H1 (cell line): ENCODE results near the gene DLX2. TPM values are rescaled to one million over a fixed set of nuclear protein-coding genes. Genes with fewer than 3 reads are reported as not detected.

Experiments used
- BACH1 ChIP-seq: IDR thresholded peaks from 2 replicates; pipeline ENCODE4 v1.6.1; 2012; ENCODE audit warnings: low read length, improper control_type of control experiment
- CHD7 ChIP-seq: fragments of 300-600 bp; sonication (generic); IDR thresholded peaks from 2 replicates; pipeline ENCODE4 v1.7.1; 2012; ENCODE audit warnings: low read length, moderate library complexity, mild to moderate bottlenecking, inconsistent platforms; ENCODE audit not compliant: insufficient replicate concordance
- JUND ChIP-seq: IDR thresholded peaks from 2 replicates; pipeline ENCODE4 v1.6.1; 2011; ENCODE audit warnings: mild to moderate bottlenecking, improper control_type of control experiment, low read length
- KDM4A ChIP-seq: IDR thresholded peaks from one replicate; pipeline ENCODE4 v1.7.1; 2012; ENCODE audit warnings: low read depth, mild to moderate bottlenecking, moderate library complexity, low read length, inconsistent platforms; ENCODE audit not compliant: severe bottlenecking
- PHF8 ChIP-seq: fragments of 200-600 bp; sonication (generic); conservative IDR thresholded peaks from 2 replicates; pipeline ENCODE4 v1.7.1; 2012; ENCODE audit warnings: low read depth, mild to moderate bottlenecking, inconsistent platforms, low read length, moderate library complexity
- SP2 ChIP-seq: IDR thresholded peaks from 2 replicates; pipeline ENCODE4 v1.6.1; 2012; ENCODE audit warnings: mild to moderate bottlenecking, low read length, inconsistent platforms
- SUZ12 ChIP-seq: fragments of 200-600 bp; sonication (generic); IDR thresholded peaks from 2 replicates; pipeline ENCODE4 v1.6.1; 2012; ENCODE audit warnings: mild to moderate bottlenecking, inconsistent platforms, low read length, moderate library complexity, mixed read lengths
- polyA plus RNA-seq, 7 experiments: library from polyadenylated mRNA; depleted of rRNA in 3 of 7; stranded (reverse) in 5 of 7; unstranded in 2 of 7; fragments of >200 nt in 5 of 7; fragments of 200-250 nt in 2 of 7; gene quantifications; 1 replicate in 5 of 7; 2 replicates in 1 of 7; 4 replicates in 1 of 7; pipeline versions ENCODE4 v1.2.1 to v1.2.3, GENCODE V29; 2011 to 2013; ENCODE audit warnings: missing spikeins in 2 of 7, mixed read lengths in 2 of 7
- total RNA-seq: library from RNA; stranded (reverse); fragmentation: NEBNext Ultra II Directional; extraction: Animal tissue kit (Norgen Biotek cat#: 25700); gene quantifications from 2 replicates; pipeline ENCODE4 v1.2.1, GENCODE V29; 2021

The DLX2 gene
- total and polyA plus RNA-seq, 2 of the 8 experiments (the other 6 are each of a cell fraction or from before 2014, with no cell fraction given), result 0.45 TPM; not detected in 1

- TF ChIP-seq CHD7 (no peak), KDM4A (no peak), JUND (no peak), PHF8 (no peak), SP2 (no peak), SUZ12 (no peak), BACH1 (no peak)
These were observed 25.8 kb upstream of the DLX2 start (continued) for GRCh38 chr2:172128484-172128883.
